ENCODE measurements around the gene ECHDC1. TPM values are rescaled to one million over a fixed set of nuclear protein-coding genes. Genes with fewer than 3 reads are reported as not detected.

Gene ECHDC1
- total and polyA plus RNA-seq, 10 donors, result 31.3 to 60.4 (median 47.3) TPM

- Histone ChIP-seq H3K36me3 (no peaks in the 10 kb centered on the region), H3K9me3 (peaks cover 0 to 9% (median 9%) of the 10 kb centered on the region in 8 donors), H3K4me1 (no peaks in the 10 kb centered on the region), H3K4me3 (no peak overlapping the region), H3K27me3 (replicated peaks in 1 of 7) (no peaks in the 10 kb centered on the region), H3K27ac (no peak overlapping the region)
- no peak for DNase-seq
- intact Hi-C loops (cut with DNase I; ENCODE audit: low total_unique reads), result no loop called here
- 46 to 61% (median 50%) methylated on average over 5 of the region's 5 CpGs for WGBS, 5 donors
- TF ChIP-seq, protein P1, sequence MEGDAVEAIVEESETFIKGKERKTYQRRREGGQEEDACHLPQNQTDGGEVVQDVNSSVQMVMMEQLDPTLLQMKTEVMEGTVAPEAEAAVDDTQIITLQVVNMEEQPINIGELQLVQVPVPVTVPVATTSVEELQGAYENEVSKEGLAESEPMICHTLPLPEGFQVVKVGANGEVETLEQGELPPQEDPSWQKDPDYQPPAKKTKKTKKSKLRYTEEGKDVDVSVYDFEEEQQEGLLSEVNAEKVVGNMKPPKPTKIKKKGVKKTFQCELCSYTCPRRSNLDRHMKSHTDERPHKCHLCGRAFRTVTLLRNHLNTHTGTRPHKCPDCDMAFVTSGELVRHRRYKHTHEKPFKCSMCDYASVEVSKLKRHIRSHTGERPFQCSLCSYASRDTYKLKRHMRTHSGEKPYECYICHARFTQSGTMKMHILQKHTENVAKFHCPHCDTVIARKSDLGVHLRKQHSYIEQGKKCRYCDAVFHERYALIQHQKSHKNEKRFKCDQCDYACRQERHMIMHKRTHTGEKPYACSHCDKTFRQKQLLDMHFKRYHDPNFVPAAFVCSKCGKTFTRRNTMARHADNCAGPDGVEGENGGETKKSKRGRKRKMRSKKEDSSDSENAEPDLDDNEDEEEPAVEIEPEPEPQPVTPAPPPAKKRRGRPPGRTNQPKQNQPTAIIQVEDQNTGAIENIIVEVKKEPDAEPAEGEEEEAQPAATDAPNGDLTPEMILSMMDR (IDR thresholded peaks at IDR 0.05 in 8 of 11, conservative IDR thresholded peaks at IDR 0.05 in 3 of 11), result no peak
- TF ChIP-seq POLR2AphosphoS5 (IDR thresholded peaks at IDR 0.05) (no peak), POLR2A (IDR thresholded peaks at IDR 0.05) (no peak)
Measured at GRCh38 chr6:127366282-127367022, 23.0 kb upstream of the ECHDC1 start.

- intact Hi-C loops (cut with DNase I; ENCODE audit: low total_unique reads), result no loop called here
- no peak for DNase-seq
- no peaks in the 10 kb centered on the region for H3K27me3 ChIP-seq (replicated peaks in 1 of 7)
- 90 to 96% (median 92%) methylated on average over 5 of the region's 5 CpGs for WGBS, 5 donors
- H3K4me1 ChIP-seq, result no peaks in the 10 kb centered on the region
- H3K36me3 ChIP-seq, result no peaks in the 10 kb centered on the region
- no peak overlapping the region for H3K4me3 ChIP-seq
- peaks cover 0 to 4% (median 3%) of the 10 kb centered on the region in 8 donors for H3K9me3 ChIP-seq
- H3K27ac ChIP-seq, result no peak overlapping the region
- TF ChIP-seq, protein P1 (IDR thresholded peaks at IDR 0.05 in 8 of 11, conservative IDR thresholded peaks at IDR 0.05 in 3 of 11), result no peak
- TF ChIP-seq POLR2AphosphoS5 (IDR thresholded peaks at IDR 0.05), result no peak
- TF ChIP-seq POLR2A (IDR thresholded peaks at IDR 0.05), result no peak
Measured at GRCh38 chr6:127365874-127366273, 22.5 kb upstream of the ECHDC1 start.

GRCh38 chr6:127352524-127352923, 9.1 kb upstream of the ECHDC1 start:
- intact Hi-C loops (cut with DNase I; ENCODE audit: low total_unique reads), result no loop called here
- no peak for DNase-seq
- Histone ChIP-seq H3K9me3 (peaks cover 3 to 67% (median 53%) of the 10 kb centered on the region in 8 donors), H3K36me3 (no peaks in the 10 kb centered on the region), H3K4me1 (peaks cover 0 to 21% (median 9%) of the 10 kb centered on the region in 6 donors), H3K27me3 (replicated peaks in 1 of 7) (no peaks in the 10 kb centered on the region), H3K27ac (peak overlapping the region in 4 of 8 donors; percentile 22 to 47 (median 40)), H3K4me3 (no peak overlapping the region)
- 29 to 35% (median 32%) methylated on average over 2 of the region's 2 CpGs for WGBS, 5 donors
- TF ChIP-seq POLR2A (IDR thresholded peaks at IDR 0.05) (no peak), POLR2AphosphoS5 (IDR thresholded peaks at IDR 0.05) (no peak)
- TF ChIP-seq, protein P1 (IDR thresholded peaks at IDR 0.05 in 8 of 11, conservative IDR thresholded peaks at IDR 0.05 in 3 of 11), result no peak

GRCh38 chr6:127349980-127350379, 6.6 kb upstream of the ECHDC1 start:
- no peak for DNase-seq
- no peaks in the 10 kb centered on the region for H3K27me3 ChIP-seq (replicated peaks in 1 of 7)
- 92 to 99% (median 95%) methylated on average over 2 of the region's 2 CpGs for WGBS, 5 donors
- no peaks in the 10 kb centered on the region for H3K36me3 ChIP-seq
- intact Hi-C loops (cut with DNase I; ENCODE audit: low total_unique reads), result no loop called here
- peaks cover 0 to 41% (median 9%) of the 10 kb centered on the region in 6 donors for H3K4me1 ChIP-seq
- H3K4me3 ChIP-seq, result no peak overlapping the region
- no peak for TF ChIP-seq POLR2A (IDR thresholded peaks at IDR 0.05)
- TF ChIP-seq, protein P1 (IDR thresholded peaks at IDR 0.05 in 8 of 11, conservative IDR thresholded peaks at IDR 0.05 in 3 of 11), result no peak
- TF ChIP-seq POLR2AphosphoS5 (IDR thresholded peaks at IDR 0.05), result no peak
- H3K27ac ChIP-seq, result no peak overlapping the region
- H3K9me3 ChIP-seq, result peaks cover 0 to 51% (median 38%) of the 10 kb centered on the region in 8 donors

All from spleen (tissue), 11 donors.